A549 (cell line): ENCODE measurements around the gene TMEM198. TPM values are rescaled to one million over a fixed set of nuclear protein-coding genes. Genes with fewer than 3 reads are reported as not detected.

ENCODE experiments used
- ATAC-seq, 2 experiments: fragments of 200-7000 bp in 1 of 2; fragments of >200 bp in 1 of 2; cut with Nextera tagmentation in 1 of 2; cut with Tn5 transposase in 1 of 2; 3 replicates each; pipeline versions ENCODE4 v1.8.0 to v1.9.1; 2018 to 2020; ENCODE audit warnings: mild to moderate bottlenecking in 1 of 2, moderate library complexity in 1 of 2
- CTCF ChIA-PET: fragments of 300-600 bp; sonication (Branson Sonifier 250); formaldehyde crosslinking; extraction: SDS; loops from one replicate; lab custom pipeline; 2021; ENCODE audit warnings: antibody characterized with exemption, inconsistent platforms; lab: Yijun Ruan, JAX
- POLR2A ChIA-PET: fragments of 350-600 bp; formaldehyde crosslinking; extraction: SDS; loops from one replicate; lab custom pipeline; 2021; ENCODE audit warnings: antibody characterized with exemption, inconsistent platforms; lab: Yijun Ruan, JAX
- DNase-seq, 2 experiments: peaks; one replicate each; pipeline versions ENCODE4 v3.0.0 to v3.0.0-alpha.2; 2011 to 2016; ENCODE audit warnings: low read depth in 1 of 2, low spot score in 1 of 2
- FAIRE-seq: peaks from 2 replicates; lab custom pipeline; 2011; peaks lifted over from hg19 to GRCh38; lab: Jason Lieb, UNC
- H3K27ac ChIP-seq, 2 experiments: fragments of >200 bp; sonication (Bioruptor Twin); formaldehyde crosslinking; 3 replicates each; pipeline ENCODE4 v1.5.1; 2016 to 2017
- H3K4me1 ChIP-seq: fragments of >200 bp; sonication (Bioruptor Twin); formaldehyde crosslinking; 3 replicates; pipeline ENCODE4 v1.6.1; 2016
- H3K4me2 ChIP-seq: fragments of >200 bp; sonication (Bioruptor Twin); formaldehyde crosslinking; 3 replicates; pipeline ENCODE4 v1.6.1; 2016
- H3K4me3 ChIP-seq: fragments of >200 bp; sonication (Bioruptor Twin); formaldehyde crosslinking; 3 replicates; pipeline ENCODE4 v1.5.1; 2016
- H3K9me3 ChIP-seq: fragments of >200 bp; sonication (Bioruptor Twin); formaldehyde crosslinking; 3 replicates; pipeline ENCODE4 v1.6.1; 2016
- CBX8 ChIP-seq: fragments of 200-600 bp; sonication (generic); IDR thresholded peaks from 2 replicates; pipeline ENCODE4 v1.6.1; 2016
- CEBPB ChIP-seq, 2 experiments: fragments of >200 bp in 1 of 2; sonication (Bioruptor Twin) in 1 of 2; formaldehyde crosslinking in 1 of 2; IDR thresholded peaks; 2 replicates each; pipeline ENCODE4 v1.6.1; 2012 to 2016
- CHD2 ChIP-seq: fragments of 150-350 bp; IDR thresholded peaks from 2 replicates; pipeline ENCODE4 v1.6.1; 2014; ENCODE audit warnings: low read length; ENCODE audit not compliant: partially characterized antibody
- ESRRA ChIP-seq: fragments of 150-350 bp; IDR thresholded peaks from 2 replicates; pipeline ENCODE4 v1.6.1; 2014; ENCODE audit warnings: mild to moderate bottlenecking, low read length, borderline replicate concordance
- FOSB ChIP-seq: fragments of 250-450 bp; sonication (Bioruptor Pico); IDR thresholded peaks from 2 replicates; pipeline ENCODE4 v1.5.0; 2020; ENCODE audit warnings: mild to moderate bottlenecking, moderate library complexity
- HDAC2 ChIP-seq: fragments of 200-600 bp; sonication (generic); IDR thresholded peaks from 2 replicates; pipeline ENCODE4 v1.6.1; 2016
- HOXB13 ChIP-seq: fragments of 250-450 bp; sonication (Bioruptor Pico); IDR thresholded peaks from 2 replicates; pipeline ENCODE4 v1.5.0; 2020; ENCODE audit warnings: low read depth, mild to moderate bottlenecking, moderate library complexity
- JUN ChIP-seq, 2 experiments: fragments of >200 bp; sonication (Bioruptor Twin); formaldehyde crosslinking; IDR thresholded peaks; 2 replicates in 1 of 2; 3 replicates in 1 of 2; pipeline ENCODE4 v1.6.1; 2016 to 2017
- MAFK ChIP-seq: fragments of 450-650 bp; IDR thresholded peaks from 2 replicates; pipeline ENCODE4 v1.6.1; 2014; ENCODE audit not compliant: partially characterized antibody
- MAZ ChIP-seq: fragments of 150-350 bp; IDR thresholded peaks from 2 replicates; pipeline ENCODE4 v1.6.1; 2014; ENCODE audit warnings: antibody characterized with exemption, low read depth, low read length, borderline replicate concordance
- MYC ChIP-seq: IDR thresholded peaks from 2 replicates; pipeline ENCODE4 v1.6.1; 2012; ENCODE audit warnings: mild to moderate bottlenecking, inconsistent platforms, low read length, improper control_type of control experiment, borderline replicate concordance
- PHF8 ChIP-seq: fragments of 200-600 bp; sonication (generic); IDR thresholded peaks from 2 replicates; pipeline ENCODE4 v1.6.1; 2016; ENCODE audit warnings: low read depth, mild to moderate bottlenecking, antibody characterized with exemption, moderate library complexity, borderline replicate concordance
- RAD21 ChIP-seq, 2 experiments: fragments of >200 bp in 1 of 2; sonication (Bioruptor Twin) in 1 of 2; formaldehyde crosslinking in 1 of 2; IDR thresholded peaks in 1 of 2; conservative IDR thresholded peaks in 1 of 2; 2 replicates in 1 of 2; 3 replicates in 1 of 2; pipeline ENCODE4 v1.6.1; 2012 to 2018; ENCODE audit warnings: inconsistent platforms in 1 of 2
- RCOR1 ChIP-seq: fragments of 150-350 bp; IDR thresholded peaks from 2 replicates; pipeline ENCODE4 v1.6.1; 2014; ENCODE audit warnings: antibody characterized with exemption, low read length, low read depth
- SMC3 ChIP-seq: fragments of >200 bp; sonication (Bioruptor Twin); formaldehyde crosslinking; IDR thresholded peaks from 3 replicates; pipeline ENCODE4 v1.6.1; 2018; ENCODE audit warnings: inconsistent platforms
- SREBF2 ChIP-seq: fragments of 450-650 bp; IDR thresholded peaks from 2 replicates; pipeline ENCODE4 v1.6.1; 2014; ENCODE audit warnings: mild to moderate bottlenecking, moderate library complexity
- ZC3H11A ChIP-seq: fragments of 450-650 bp; IDR thresholded peaks from 2 replicates; pipeline ENCODE4 v1.6.1; 2014; ENCODE audit warnings: antibody characterized with exemption, mild to moderate bottlenecking
- ZNF302 ChIP-seq: fragments of 250-450 bp; sonication (Bioruptor Pico); IDR thresholded peaks from 2 replicates; pipeline ENCODE4 v1.9.0; 2021; ENCODE audit warnings: inconsistent platforms, mild to moderate bottlenecking, moderate library complexity
- WGBS: methylation state at CpG from one replicate; pipeline ENCODE4 v1.1.6; 2017; ENCODE audit errors: missing lambda C conversion rate; 5-methylcytosine and 5-hydroxymethylcytosine counted together
- polyA plus RNA-seq, 4 experiments: library from polyadenylated mRNA; depleted of rRNA in 3 of 4; stranded (reverse); fragments of >200 nt; fragmentation: RNase III in 1 of 4; extraction: RNeasy Plus Mini Kit Qiagen cat#74134 plus additional on column Dnase treatment in 1 of 4; gene quantifications; 2 replicates in 3 of 4; 3 replicates in 1 of 4; pipeline ENCODE4 v1.2.3, GENCODE V29; 2011 to 2017
- TF ChIP-seq, protein P1 (sequence below): fragments of 250-450 bp; sonication (Bioruptor Pico); IDR thresholded peaks from 2 replicates; pipeline ENCODE4 v1.5.0; 2020; ENCODE audit warnings: low read depth, mild to moderate bottlenecking, moderate library complexity
- TF ChIP-seq, protein P2 (sequence below): IDR thresholded peaks from 2 replicates; pipeline ENCODE4 v1.6.1; 2012; ENCODE audit warnings: low read depth, borderline replicate concordance
- TF ChIP-seq, protein P3 (sequence below): fragments of >200 bp; sonication (Bioruptor Twin); formaldehyde crosslinking; IDR thresholded peaks from 3 replicates; pipeline ENCODE4 v1.6.1; 2016
- TF ChIP-seq, protein P4 (sequence below): fragments of 150-350 bp; IDR thresholded peaks from 2 replicates; pipeline ENCODE4 v1.6.1; 2014; ENCODE audit warnings: low read depth, mild to moderate bottlenecking, low read length
- TF ChIP-seq, protein P5 (sequence below): fragments of 250-450 bp; sonication (Bioruptor Pico); IDR thresholded peaks from 2 replicates; pipeline ENCODE4 v1.5.0; 2021; ENCODE audit warnings: mild to moderate bottlenecking, moderate library complexity, borderline replicate concordance

The TMEM198 gene
- polyA plus RNA-seq, 2 of the 4 experiments (the other 2 are of a cell fraction): 0.31 to 0.37 TPM

DNA sequence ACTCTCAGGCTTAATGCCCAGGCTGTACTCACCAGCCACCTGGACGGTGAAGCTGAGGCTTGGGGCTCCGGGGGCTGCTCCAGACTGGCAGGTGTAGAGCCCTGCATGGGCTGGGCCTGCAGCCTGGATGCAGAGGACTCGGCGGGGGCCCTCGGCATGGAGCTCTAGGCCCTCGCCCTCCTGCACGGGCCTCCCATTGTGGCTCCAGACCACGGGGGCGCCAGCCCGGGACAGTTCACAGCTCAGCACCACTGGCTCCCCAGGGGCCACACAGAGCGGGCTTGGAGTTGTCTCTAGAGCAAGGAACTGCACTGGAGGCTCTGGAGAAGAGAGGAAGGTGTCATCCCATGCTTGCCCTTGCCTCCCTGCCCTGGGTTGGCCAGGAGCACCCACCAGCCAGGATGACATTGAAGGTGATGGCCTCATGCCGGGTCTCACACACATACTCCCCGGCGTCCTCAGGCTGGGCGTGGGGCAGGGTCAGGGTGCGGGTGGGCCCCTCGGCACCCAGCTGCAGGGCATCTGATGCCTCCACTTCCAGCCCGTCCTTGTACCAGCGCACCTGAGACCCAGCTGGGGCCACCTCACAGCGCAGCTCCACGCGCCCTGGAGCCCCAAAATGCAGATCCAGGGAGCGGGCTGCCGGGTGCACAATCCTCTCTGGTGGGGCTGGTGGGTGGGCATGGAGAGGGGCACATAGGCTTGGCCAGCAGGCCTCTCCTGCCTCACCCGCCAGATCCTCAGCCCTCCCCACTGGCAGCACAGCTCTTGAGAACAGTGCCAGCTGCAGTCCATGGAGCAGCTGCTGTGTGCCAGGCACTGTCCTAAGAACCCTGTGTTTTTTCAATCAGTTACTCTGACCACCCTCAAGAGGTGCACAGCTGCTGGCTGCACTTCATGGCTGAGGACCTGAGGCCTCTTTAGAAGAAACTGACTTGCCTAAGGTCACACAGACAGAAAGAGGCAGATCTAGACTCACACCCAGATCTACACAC, 14.3 kb downstream of the TMEM198 start (continued):
- TF ChIP-seq, protein P1, sequence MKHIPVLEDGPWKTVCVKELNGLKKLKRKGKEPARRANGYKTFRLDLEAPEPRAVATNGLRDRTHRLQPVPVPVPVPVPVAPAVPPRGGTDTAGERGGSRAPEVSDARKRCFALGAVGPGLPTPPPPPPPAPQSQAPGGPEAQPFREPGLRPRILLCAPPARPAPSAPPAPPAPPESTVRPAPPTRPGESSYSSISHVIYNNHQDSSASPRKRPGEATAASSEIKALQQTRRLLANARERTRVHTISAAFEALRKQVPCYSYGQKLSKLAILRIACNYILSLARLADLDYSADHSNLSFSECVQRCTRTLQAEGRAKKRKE (CRISPR knock-in tag): no peak
- TF ChIP-seq ESRRA (no peak), RCOR1 (no peak), ZC3H11A (no peak), MAFK (no peak), CBX8 (no peak), CEBPB (IDR thresholded peaks at IDR 0.05) (no peak), JUN (IDR thresholded peaks at IDR 0.05) (no peak)
- TF ChIP-seq, protein P2, sequence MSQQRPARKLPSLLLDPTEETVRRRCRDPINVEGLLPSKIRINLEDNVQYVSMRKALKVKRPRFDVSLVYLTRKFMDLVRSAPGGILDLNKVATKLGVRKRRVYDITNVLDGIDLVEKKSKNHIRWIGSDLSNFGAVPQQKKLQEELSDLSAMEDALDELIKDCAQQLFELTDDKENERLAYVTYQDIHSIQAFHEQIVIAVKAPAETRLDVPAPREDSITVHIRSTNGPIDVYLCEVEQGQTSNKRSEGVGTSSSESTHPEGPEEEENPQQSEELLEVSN: no peak
- TF ChIP-seq, all 56 proteins: peak for 0

DNA sequence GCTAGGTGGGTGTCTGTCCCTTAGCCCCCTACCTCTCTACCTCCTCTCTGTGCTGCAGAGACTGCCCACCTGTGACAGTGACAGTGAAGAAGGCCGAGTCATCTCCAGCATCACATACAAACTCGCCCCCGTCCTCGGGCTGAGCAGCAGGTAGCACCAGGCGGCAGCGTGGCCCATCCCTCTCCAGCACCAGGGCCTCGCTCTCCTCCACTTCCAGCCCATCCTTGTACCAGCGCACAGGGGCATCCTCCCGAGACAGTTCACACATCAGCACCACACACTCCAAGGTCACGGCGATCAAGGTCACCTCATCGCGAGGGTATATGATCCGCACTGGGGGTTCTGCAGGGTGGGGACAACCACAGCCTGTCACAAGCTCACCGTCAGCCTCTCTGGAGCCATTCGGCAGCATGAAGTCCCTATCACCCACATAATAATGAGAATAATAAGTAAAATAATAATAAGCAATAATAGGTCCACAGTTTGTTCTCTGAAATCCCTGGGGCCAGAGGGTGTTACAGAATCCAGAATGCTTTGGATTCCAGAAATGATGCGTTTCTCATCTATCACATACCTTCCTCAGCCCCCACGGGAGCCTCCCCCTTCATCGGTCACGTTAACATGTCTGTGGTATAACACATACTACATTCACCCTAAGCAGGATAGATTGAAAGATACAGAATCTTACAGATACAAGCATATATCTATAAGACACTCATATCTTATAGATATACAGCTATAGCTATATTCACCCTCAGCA, 15.5 kb downstream of the TMEM198 start:
- POLR2A ChIA-PET: interaction anchor here (2.8 kb wide), 1 partner anchor 11 kb away, joined by 9 read pairs; no protein-coding TSS in a partner anchor
- ATAC-seq: no peak
- no peak for FAIRE-seq
- DNase-seq: no peak
- whole genome bisulfite sequencing: 71% methylated on average over 20 of the region's 20 CpGs
- TF ChIP-seq, protein P3, sequence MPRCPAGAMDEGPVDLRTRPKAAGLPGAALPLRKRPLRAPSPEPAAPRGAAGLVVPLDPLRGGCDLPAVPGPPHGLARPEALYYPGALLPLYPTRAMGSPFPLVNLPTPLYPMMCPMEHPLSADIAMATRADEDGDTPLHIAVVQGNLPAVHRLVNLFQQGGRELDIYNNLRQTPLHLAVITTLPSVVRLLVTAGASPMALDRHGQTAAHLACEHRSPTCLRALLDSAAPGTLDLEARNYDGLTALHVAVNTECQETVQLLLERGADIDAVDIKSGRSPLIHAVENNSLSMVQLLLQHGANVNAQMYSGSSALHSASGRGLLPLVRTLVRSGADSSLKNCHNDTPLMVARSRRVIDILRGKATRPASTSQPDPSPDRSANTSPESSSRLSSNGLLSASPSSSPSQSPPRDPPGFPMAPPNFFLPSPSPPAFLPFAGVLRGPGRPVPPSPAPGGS: no peak
- TF ChIP-seq, protein P2: no peak
- no peak for TF ChIP-seq CHD2
- TF ChIP-seq HDAC2: no peak
- TF ChIP-seq RCOR1: no peak
- no peak for TF ChIP-seq MYC
- no peak for TF ChIP-seq SMC3
- TF ChIP-seq RAD21 (conservative IDR thresholded peaks at IDR 0.05 in 1 of 2, IDR thresholded peaks at IDR 0.05 in 1 of 2): no peak
- no peak for TF ChIP-seq PHF8
- TF ChIP-seq FOSB (CRISPR knock-in tag): no peak
- no peak for TF ChIP-seq HOXB13 (CRISPR knock-in tag)
- TF ChIP-seq, protein P4, sequence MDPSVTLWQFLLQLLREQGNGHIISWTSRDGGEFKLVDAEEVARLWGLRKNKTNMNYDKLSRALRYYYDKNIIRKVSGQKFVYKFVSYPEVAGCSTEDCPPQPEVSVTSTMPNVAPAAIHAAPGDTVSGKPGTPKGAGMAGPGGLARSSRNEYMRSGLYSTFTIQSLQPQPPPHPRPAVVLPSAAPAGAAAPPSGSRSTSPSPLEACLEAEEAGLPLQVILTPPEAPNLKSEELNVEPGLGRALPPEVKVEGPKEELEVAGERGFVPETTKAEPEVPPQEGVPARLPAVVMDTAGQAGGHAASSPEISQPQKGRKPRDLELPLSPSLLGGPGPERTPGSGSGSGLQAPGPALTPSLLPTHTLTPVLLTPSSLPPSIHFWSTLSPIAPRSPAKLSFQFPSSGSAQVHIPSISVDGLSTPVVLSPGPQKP: no peak
- no peak for TF ChIP-seq SREBF2
- TF ChIP-seq MAFK: no peak
- TF ChIP-seq ZNF302: no peak
- no peak for TF ChIP-seq MAZ
- TF ChIP-seq, protein P5, sequence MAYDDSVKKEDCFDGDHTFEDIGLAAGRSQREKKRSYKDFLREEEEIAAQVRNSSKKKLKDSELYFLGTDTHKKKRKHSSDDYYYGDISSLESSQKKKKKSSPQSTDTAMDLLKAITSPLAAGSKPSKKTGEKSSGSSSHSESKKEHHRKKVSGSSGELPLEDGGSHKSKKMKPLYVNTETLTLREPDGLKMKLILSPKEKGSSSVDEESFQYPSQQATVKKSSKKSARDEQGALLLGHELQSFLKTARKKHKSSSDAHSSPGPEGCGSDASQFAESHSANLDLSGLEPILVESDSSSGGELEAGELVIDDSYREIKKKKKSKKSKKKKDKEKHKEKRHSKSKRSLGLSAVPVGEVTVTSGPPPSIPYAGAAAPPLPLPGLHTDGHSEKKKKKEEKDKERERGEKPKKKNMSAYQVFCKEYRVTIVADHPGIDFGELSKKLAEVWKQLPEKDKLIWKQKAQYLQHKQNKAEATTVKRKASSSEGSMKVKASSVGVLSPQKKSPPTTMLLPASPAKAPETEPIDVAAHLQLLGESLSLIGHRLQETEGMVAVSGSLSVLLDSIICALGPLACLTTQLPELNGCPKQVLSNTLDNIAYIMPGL (CRISPR knock-in tag): no peak
- Histone ChIP-seq H3K4me1 (no peaks in the 10 kb centered on the region), H3K4me3 (no peak overlapping the region), H3K4me2 (no peak overlapping the region), H3K27ac (no peak overlapping the region), H3K9me3 (no peaks in the 10 kb centered on the region)
- CTCF ChIA-PET: interaction anchor here (0.8 to 6.0 kb wide), 22 partner anchors 9 to 157 kb away, joined by 3 to 77 read pairs (median 8); partner anchors contain the start of genes CHPF, DES, INHA and OBSL1
